Transverse colon (tissue), 4 donors: ENCODE data around the gene ANKRD11.

Source experiments
- CTCF ChIP-seq, 5 experiments: fragments of 200-600 bp in 3 of 5; fragments of 450-650 bp in 2 of 5; sonication (generic) in 3 of 5; IDR thresholded peaks; 1 replicate in 2 of 5; 2 replicates in 3 of 5; pipeline ENCODE4 v1.5.1; 2016 to 2017; ENCODE audit warnings: antibody characterized with exemption in 5 of 5, inconsistent platforms in 3 of 5, mild to moderate bottlenecking in 2 of 5, moderate library complexity in 1 of 5
- EP300 ChIP-seq: sonication (generic); formaldehyde crosslinking; IDR thresholded peaks from one replicate; pipeline ENCODE4 v1.6.1; 2017; ENCODE audit warnings: antibody characterized with exemption, low read depth
- POLR2A ChIP-seq: fragments of 450-650 bp; IDR thresholded peaks from one replicate; pipeline ENCODE4 v1.6.1; 2016; ENCODE audit warnings: antibody characterized with exemption, mild to moderate bottlenecking, moderate library complexity
- POLR2AphosphoS5 ChIP-seq, 3 donors: sonication (generic); formaldehyde crosslinking; IDR thresholded peaks; one replicate each; pipeline ENCODE4 v1.6.1; 2016; ENCODE audit warnings: antibody characterized with exemption in 3 of 3

- TF ChIP-seq POLR2AphosphoS5 (IDR thresholded peaks at IDR 0.05) (no peak), CTCF (IDR thresholded peaks at IDR 0.05) (no peak), POLR2A (no peak), EP300 (no peak)
Observed at GRCh38 chr16:89261691-89262563, 228.4 kb downstream of the ANKRD11 start.
